HEK293 (cell line): Measurements from ENCODE around the gene CWF19L2.

Source experiments
- HOXC10 ChIP-seq: sonication (generic); formaldehyde crosslinking; IDR thresholded peaks from 2 replicates; pipeline ENCODE4 v1.8.1; 2023; ENCODE audit warnings: mild to moderate bottlenecking, missing genetic modification reagents
- ZEB2 ChIP-seq: fragments of 450-650 bp; formaldehyde crosslinking; IDR thresholded peaks from 2 replicates; pipeline ENCODE4 v1.5.1; 2016; ENCODE audit warnings: missing biosample characterization, missing genetic modification characterization
- ZNF174 ChIP-seq: fragments of 450-650 bp; formaldehyde crosslinking; IDR thresholded peaks from 2 replicates; pipeline ENCODE4 v1.5.0; 2017; ENCODE audit warnings: missing biosample characterization, mild to moderate bottlenecking, missing genetic modification characterization
- ZNF175 ChIP-seq: fragments of 450-650 bp; formaldehyde crosslinking; IDR thresholded peaks from 2 replicates; pipeline ENCODE4 v1.5.1; 2016; ENCODE audit warnings: missing biosample characterization, missing genetic modification characterization
- ZNF274 ChIP-seq, 2 experiments: fragments of 200-500 bp in 1 of 2; fragments of 450-650 bp in 1 of 2; sonication (Bioruptor generic) in 1 of 2; formaldehyde crosslinking in 1 of 2; IDR thresholded peaks; 2 replicates each; pipeline versions ENCODE4 v1.5.1 to v1.6.1; 2014 to 2016; ENCODE audit warnings: borderline replicate concordance in 1 of 2, inconsistent platforms in 1 of 2, low read length in 1 of 2, missing biosample characterization in 1 of 2, missing genetic modification characterization in 1 of 2
- ZNF391 ChIP-seq: fragments of 450-650 bp; formaldehyde crosslinking; IDR thresholded peaks from 2 replicates; pipeline ENCODE4 v1.5.1; 2016; ENCODE audit warnings: low read depth, missing biosample characterization, missing genetic modification characterization, borderline replicate concordance
- ZNF777 ChIP-seq: fragments of 450-650 bp; formaldehyde crosslinking; IDR thresholded peaks from 2 replicates; pipeline ENCODE4 v1.5.1; 2017; ENCODE audit warnings: missing biosample characterization, missing genetic modification characterization, borderline replicate concordance
- TF ChIP-seq, protein P1 (sequence below): fragments of 450-650 bp; formaldehyde crosslinking; IDR thresholded peaks from 2 replicates; pipeline ENCODE4 v1.5.1; 2016; ENCODE audit warnings: missing biosample characterization, missing genetic modification characterization

- TF ChIP-seq HOXC10 (no peak), ZNF174 (tag by site-specific recombination) (no peak), ZNF391 (tag by site-specific recombination) (no peak), ZNF777 (no peak), ZNF274 (IDR thresholded peaks at IDR 0.05; ENCODE audit: low read length) (no peak), ZNF274 (tag by site-specific recombination; IDR thresholded peaks at IDR 0.05; ENCODE audit: borderline replicate concordance) (no peak), ZEB2 (tag by site-specific recombination) (no peak), ZNF175 (tag by site-specific recombination) (no peak)
- TF ChIP-seq, protein P1, sequence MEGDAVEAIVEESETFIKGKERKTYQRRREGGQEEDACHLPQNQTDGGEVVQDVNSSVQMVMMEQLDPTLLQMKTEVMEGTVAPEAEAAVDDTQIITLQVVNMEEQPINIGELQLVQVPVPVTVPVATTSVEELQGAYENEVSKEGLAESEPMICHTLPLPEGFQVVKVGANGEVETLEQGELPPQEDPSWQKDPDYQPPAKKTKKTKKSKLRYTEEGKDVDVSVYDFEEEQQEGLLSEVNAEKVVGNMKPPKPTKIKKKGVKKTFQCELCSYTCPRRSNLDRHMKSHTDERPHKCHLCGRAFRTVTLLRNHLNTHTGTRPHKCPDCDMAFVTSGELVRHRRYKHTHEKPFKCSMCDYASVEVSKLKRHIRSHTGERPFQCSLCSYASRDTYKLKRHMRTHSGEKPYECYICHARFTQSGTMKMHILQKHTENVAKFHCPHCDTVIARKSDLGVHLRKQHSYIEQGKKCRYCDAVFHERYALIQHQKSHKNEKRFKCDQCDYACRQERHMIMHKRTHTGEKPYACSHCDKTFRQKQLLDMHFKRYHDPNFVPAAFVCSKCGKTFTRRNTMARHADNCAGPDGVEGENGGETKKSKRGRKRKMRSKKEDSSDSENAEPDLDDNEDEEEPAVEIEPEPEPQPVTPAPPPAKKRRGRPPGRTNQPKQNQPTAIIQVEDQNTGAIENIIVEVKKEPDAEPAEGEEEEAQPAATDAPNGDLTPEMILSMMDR (tag by site-specific recombination) = no peak
Observed at GRCh38 chr11:107457558-107458271, at the start of gene CWF19L2.
